HepG2 (cell line): ENCODE measurements around the gene ZNF385B. TPM values are rescaled to one million over a fixed set of nuclear protein-coding genes. Genes with fewer than 3 reads are reported as not detected.

Source experiments
- ATAC-seq: fragments of 200-7000 bp; cut with Tn5 transposase; 3 replicates; pipeline ENCODE4 v1.9.1; 2020; ENCODE audit warnings: mild to moderate bottlenecking, moderate library complexity
- BruUV-seq: library from RNA; stranded (reverse); fragments of 400-500 nt; replicated peaks from 2 replicates; lab custom pipeline; 2021; lab: Mats Ljungman, UMichigan
- CTCF ChIA-PET: fragments of 300-600 bp; formaldehyde crosslinking; extraction: SDS; loops from one replicate; lab custom pipeline; 2021; ENCODE audit warnings: low total read pairs, inconsistent platforms, low intra/inter-chr PET ratio; lab: Yijun Ruan, JAX
- POLR2A ChIA-PET: fragments of 350-600 bp; sonication (Branson Sonifier 250); formaldehyde crosslinking; loops from one replicate; lab custom pipeline; 2020; ENCODE audit warnings: antibody characterized with exemption, inconsistent platforms; lab: Yijun Ruan, JAX
- DNase-seq: peaks from one replicate; pipeline ENCODE4 v3.0.0-alpha.2; 2015; ENCODE audit warnings: low spot score
- FAIRE-seq: peaks from 3 replicates; lab custom pipeline; 2011; peaks lifted over from hg19 to GRCh38; lab: Jason Lieb, UNC
- H2AFZ ChIP-seq: one replicate; pipeline ENCODE4 v1.6.1; 2011; ENCODE audit warnings: low read length, inconsistent platforms
- H3K27ac ChIP-seq: fragments of 300-600 bp; 3 replicates; pipeline ENCODE4 v1.8.0; 2011; ENCODE audit warnings: mixed run types, mild to moderate bottlenecking, mixed read lengths, low read length, inconsistent platforms; ENCODE audit not compliant: insufficient read depth; ENCODE audit errors: extremely low read length
- H3K27me3 ChIP-seq, 2 experiments: fragments of 200-600 bp in 1 of 2; 2 replicates in 1 of 2; 3 replicates in 1 of 2; pipeline versions ENCODE4 v1.6.0 to v1.8.0; 2011; ENCODE audit warnings: low read length in 2 of 2, mild to moderate bottlenecking in 2 of 2, moderate library complexity in 2 of 2, inconsistent platforms in 1 of 2; ENCODE audit not compliant: insufficient read depth in 2 of 2, control insufficient read depth in 1 of 2
- H3K36me3 ChIP-seq, 2 experiments: fragments of 200-600 bp in 1 of 2; replicated peaks in 1 of 2; 2 replicates in 1 of 2; 3 replicates in 1 of 2; pipeline versions ENCODE4 v1.5.1 to v1.8.0; 2011; ENCODE audit warnings: low read length in 2 of 2, inconsistent platforms in 1 of 2; ENCODE audit not compliant: insufficient read depth in 2 of 2, control insufficient read depth in 1 of 2
- H3K4me1 ChIP-seq: 2 replicates; pipeline ENCODE4 v1.5.1; 2012; ENCODE audit warnings: low read length, inconsistent platforms; ENCODE audit not compliant: insufficient read depth
- H3K4me2 ChIP-seq: 2 replicates; pipeline ENCODE4 v1.6.0; 2011; ENCODE audit warnings: low read depth, low read length, inconsistent platforms
- H3K4me3 ChIP-seq, 3 experiments: fragments of 200-600 bp in 1 of 3; sonication (generic), shearing (Covaris generic) in 1 of 3; replicated peaks in 1 of 3; 2 replicates each; pipeline ENCODE4 v1.5.1; 2011 to 2016; ENCODE audit warnings: low read length in 3 of 3, inconsistent platforms in 2 of 3, low read depth in 2 of 3, mild to moderate bottlenecking in 2 of 3, control low read depth in 1 of 3, mixed read lengths in 1 of 3; ENCODE audit not compliant: insufficient read depth in 1 of 3
- H3K79me2 ChIP-seq: one replicate; pipeline ENCODE4 v1.6.1; 2011; ENCODE audit warnings: low read length, inconsistent platforms; ENCODE audit not compliant: insufficient read depth
- H3K9ac ChIP-seq: 2 replicates; pipeline ENCODE4 v1.6.0; 2011; ENCODE audit warnings: mild to moderate bottlenecking, low read depth, low read length, inconsistent platforms; ENCODE audit not compliant: insufficient read depth
- H3K9me3 ChIP-seq: 2 replicates; pipeline ENCODE4 v1.5.1; 2012; ENCODE audit warnings: mild to moderate bottlenecking, low read length
- H4K20me1 ChIP-seq: 2 replicates; pipeline ENCODE4 v1.6.0; 2011; ENCODE audit warnings: inconsistent platforms, mild to moderate bottlenecking, low read length, moderate library complexity; ENCODE audit not compliant: insufficient read depth
- ARID2 ChIP-seq: sonication (generic); formaldehyde crosslinking; IDR thresholded peaks from 2 replicates; pipeline ENCODE4 v1.8.1; 2022; ENCODE audit warnings: mild to moderate bottlenecking, missing genetic modification reagents, borderline replicate concordance
- ATAD3A ChIP-seq: sonication (generic); formaldehyde crosslinking; IDR thresholded peaks from 2 replicates; pipeline ENCODE4 v1.4.0; 2020; ENCODE audit warnings: missing genetic modification reagents
- ELF3 ChIP-seq: IDR thresholded peaks from 2 replicates; pipeline ENCODE4 v1.6.1; 2016; ENCODE audit warnings: missing genetic modification reagents, missing compliant biosample characterization
- KAT7 ChIP-seq: IDR thresholded peaks from 2 replicates; pipeline ENCODE4 v1.6.1; 2018; ENCODE audit warnings: borderline replicate concordance, missing compliant biosample characterization
- KMT2A ChIP-seq: sonication (generic); formaldehyde crosslinking; IDR thresholded peaks from 2 replicates; pipeline ENCODE4 v1.4.0; 2020; ENCODE audit warnings: missing genetic modification reagents
- MEF2D ChIP-seq: sonication (generic); formaldehyde crosslinking; IDR thresholded peaks from 2 replicates; pipeline ENCODE4 v1.5.1; 2020; ENCODE audit warnings: mild to moderate bottlenecking, missing genetic modification reagents
- NBN ChIP-seq: fragments of 450-650 bp; conservative IDR thresholded peaks from 2 replicates; pipeline ENCODE4 v1.6.1; 2017
- SKI ChIP-seq: fragments of 450-650 bp; IDR thresholded peaks from one replicate; pipeline ENCODE4 v1.6.1; 2018; ENCODE audit warnings: mild to moderate bottlenecking; ENCODE audit not compliant: partially characterized antibody
- TGIF2 ChIP-seq: IDR thresholded peaks from 2 replicates; pipeline ENCODE4 v1.6.1; 2016; ENCODE audit warnings: control low read depth, missing compliant biosample characterization
- XRCC5 ChIP-seq: fragments of 200-400 bp; formaldehyde crosslinking; optimal IDR thresholded peaks from 2 replicates; pipeline ENCODE3; 2017; ENCODE audit warnings: mild to moderate bottlenecking, low read length
- ZNF749 ChIP-seq: sonication (generic); formaldehyde crosslinking; IDR thresholded peaks from 2 replicates; pipeline ENCODE4 v1.8.0; 2022; ENCODE audit warnings: mild to moderate bottlenecking, missing genetic modification reagents, moderate library complexity, borderline replicate concordance
- WGBS: methylation state at CpG from one replicate; pipeline ENCODE4 v1.1.6; 2017; ENCODE audit warnings: low lambda C conversion rate; 5-methylcytosine and 5-hydroxymethylcytosine counted together
- in situ Hi-C: cut with HindIII; loops from 2 replicates; pipeline ENCODE4 v1.10.0; 2017; ENCODE audit warnings: low pct_unique_long_range_greater_than_20kb; ENCODE audit not compliant: extremely low pct_ligation_motif_present
- intact Hi-C: fragments of 100-400 bp; cut with micrococcal nuclease; formaldehyde crosslinking; loops from one replicate; pipeline ENCODE4 v1.10.0; 2022; ENCODE audit not compliant: unreplicated experiment
- polyA plus RNA-seq, 8 experiments: library from polyadenylated mRNA; depleted of rRNA in 3 of 8; stranded (reverse) in 7 of 8; unstranded in 1 of 8; fragments of >200 nt; fragmentation: Illumina TruSeq in 4 of 8; extraction: Trizol in 4 of 8; gene quantifications; 2 replicates each; pipeline versions ENCODE4 v1.2.1 to v1.2.3, GENCODE V29; 2011 to 2016; ENCODE audit warnings: low read depth in 4 of 8, missing spikeins in 1 of 8, mixed read lengths in 1 of 8; ENCODE audit not compliant: insufficient read depth in 1 of 8
- total RNA-seq, 5 experiments: library from RNA; depleted of rRNA; stranded (reverse); fragments of >200 nt; fragmentation: Illumina TruSeq; extraction: Trizol; gene quantifications; 2 replicates each; pipeline ENCODE4 v1.2.3, GENCODE V29; 2016; ENCODE audit warnings: low read depth in 1 of 5
- TF ChIP-seq, protein P1 (sequence below): sonication (generic); formaldehyde crosslinking; IDR thresholded peaks from 2 replicates; pipeline ENCODE4 v1.9.0; 2021; ENCODE audit warnings: mild to moderate bottlenecking, missing genetic modification reagents
- TF ChIP-seq, protein P2 (sequence below): sonication (generic); formaldehyde crosslinking; IDR thresholded peaks from 2 replicates; pipeline ENCODE4 v1.5.0; 2020; ENCODE audit warnings: mild to moderate bottlenecking, missing genetic modification reagents
- TF ChIP-seq, protein P3 (sequence below): sonication (generic); formaldehyde crosslinking; IDR thresholded peaks from 2 replicates; pipeline ENCODE4 v1.4.0; 2020; ENCODE audit warnings: missing genetic modification reagents

ZNF385B gene
- total and polyA plus RNA-seq, 2 of the 13 experiments (the other 11 are each of a cell fraction or from before 2014, with no cell fraction given), result 3.3 to 6.7 TPM

- ChIA-PET POLR2A (no interaction called here), CTCF (interaction anchor here (1.3 to 3.4 kb wide), 3 partner anchors 192 to 488 kb away, joined by 4 to 42 read pairs (median 14); no protein-coding TSS in a partner anchor)
- BruUV-seq, result no TSS peak
- Histone ChIP-seq H3K9me3 (no peaks in the 10 kb centered on the region), H3K36me3 (no peaks in the 10 kb centered on the region), H3K4me2 (peak overlapping the region; percentile 52), H3K27ac (no peak overlapping the region), H3K4me3 (peak overlapping the region in 1 of 3 experiments; percentile 13; a peak in 1 of 6 replicates), H3K9ac (no peak overlapping the region), H3K27me3 (no peaks in the 10 kb centered on the region), H3K4me1 (peaks cover 9% of the 10 kb centered on the region; the same call in 1 of the 2 replicates), H2AFZ (peak overlapping the region; percentile 38), H3K79me2 (no peaks in the 10 kb centered on the region), H4K20me1 (no peaks in the 10 kb centered on the region)
- in situ Hi-C loops (no loop called here), intact Hi-C loops (loop anchor here (1.0 to 2.0 kb wide), 3 partner anchors 192 to 526 kb away; no protein-coding TSS in a partner anchor)
- ATAC-seq (peak; percentile 96), DNase-seq (peak; percentile 77), FAIRE-seq (peak; percentile 81)
- WGBS, result 10% methylated on average over 7 of the region's 8 CpGs
- no peak for TF ChIP-seq TGIF2 (CRISPR knock-in tag)
- no peak for TF ChIP-seq ATAD3A (CRISPR knock-in tag)
- no peak for TF ChIP-seq KAT7
- TF ChIP-seq ELF3 (CRISPR knock-in tag), result 0 out of 2 replicates have a peak, but pooled peaks have one; percentile 11
- no peak for TF ChIP-seq MEF2D (CRISPR knock-in tag)
- TF ChIP-seq XRCC5, result no peak
- no peak for TF ChIP-seq ZNF749 (CRISPR knock-in tag)
- TF ChIP-seq, protein P1, sequence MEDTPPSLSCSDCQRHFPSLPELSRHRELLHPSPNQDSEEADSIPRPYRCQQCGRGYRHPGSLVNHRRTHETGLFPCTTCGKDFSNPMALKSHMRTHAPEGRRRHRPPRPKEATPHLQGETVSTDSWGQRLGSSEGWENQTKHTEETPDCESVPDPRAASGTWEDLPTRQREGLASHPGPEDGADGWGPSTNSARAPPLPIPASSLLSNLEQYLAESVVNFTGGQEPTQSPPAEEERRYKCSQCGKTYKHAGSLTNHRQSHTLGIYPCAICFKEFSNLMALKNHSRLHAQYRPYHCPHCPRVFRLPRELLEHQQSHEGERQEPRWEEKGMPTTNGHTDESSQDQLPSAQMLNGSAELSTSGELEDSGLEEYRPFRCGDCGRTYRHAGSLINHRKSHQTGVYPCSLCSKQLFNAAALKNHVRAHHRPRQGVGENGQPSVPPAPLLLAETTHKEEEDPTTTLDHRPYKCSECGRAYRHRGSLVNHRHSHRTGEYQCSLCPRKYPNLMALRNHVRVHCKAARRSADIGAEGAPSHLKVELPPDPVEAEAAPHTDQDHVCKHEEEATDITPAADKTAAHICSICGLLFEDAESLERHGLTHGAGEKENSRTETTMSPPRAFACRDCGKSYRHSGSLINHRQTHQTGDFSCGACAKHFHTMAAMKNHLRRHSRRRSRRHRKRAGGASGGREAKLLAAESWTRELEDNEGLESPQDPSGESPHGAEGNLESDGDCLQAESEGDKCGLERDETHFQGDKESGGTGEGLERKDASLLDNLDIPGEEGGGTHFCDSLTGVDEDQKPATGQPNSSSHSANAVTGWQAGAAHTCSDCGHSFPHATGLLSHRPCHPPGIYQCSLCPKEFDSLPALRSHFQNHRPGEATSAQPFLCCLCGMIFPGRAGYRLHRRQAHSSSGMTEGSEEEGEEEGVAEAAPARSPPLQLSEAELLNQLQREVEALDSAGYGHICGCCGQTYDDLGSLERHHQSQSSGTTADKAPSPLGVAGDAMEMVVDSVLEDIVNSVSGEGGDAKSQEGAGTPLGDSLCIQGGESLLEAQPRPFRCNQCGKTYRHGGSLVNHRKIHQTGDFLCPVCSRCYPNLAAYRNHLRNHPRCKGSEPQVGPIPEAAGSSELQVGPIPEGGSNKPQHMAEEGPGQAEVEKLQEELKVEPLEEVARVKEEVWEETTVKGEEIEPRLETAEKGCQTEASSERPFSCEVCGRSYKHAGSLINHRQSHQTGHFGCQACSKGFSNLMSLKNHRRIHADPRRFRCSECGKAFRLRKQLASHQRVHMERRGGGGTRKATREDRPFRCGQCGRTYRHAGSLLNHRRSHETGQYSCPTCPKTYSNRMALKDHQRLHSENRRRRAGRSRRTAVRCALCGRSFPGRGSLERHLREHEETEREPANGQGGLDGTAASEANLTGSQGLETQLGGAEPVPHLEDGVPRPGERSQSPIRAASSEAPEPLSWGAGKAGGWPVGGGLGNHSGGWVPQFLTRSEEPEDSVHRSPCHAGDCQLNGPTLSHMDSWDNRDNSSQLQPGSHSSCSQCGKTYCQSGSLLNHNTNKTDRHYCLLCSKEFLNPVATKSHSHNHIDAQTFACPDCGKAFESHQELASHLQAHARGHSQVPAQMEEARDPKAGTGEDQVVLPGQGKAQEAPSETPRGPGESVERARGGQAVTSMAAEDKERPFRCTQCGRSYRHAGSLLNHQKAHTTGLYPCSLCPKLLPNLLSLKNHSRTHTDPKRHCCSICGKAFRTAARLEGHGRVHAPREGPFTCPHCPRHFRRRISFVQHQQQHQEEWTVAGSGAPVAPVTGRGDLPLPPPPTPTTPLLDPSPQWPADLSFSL (CRISPR knock-in tag), result no peak
- TF ChIP-seq, protein P2, sequence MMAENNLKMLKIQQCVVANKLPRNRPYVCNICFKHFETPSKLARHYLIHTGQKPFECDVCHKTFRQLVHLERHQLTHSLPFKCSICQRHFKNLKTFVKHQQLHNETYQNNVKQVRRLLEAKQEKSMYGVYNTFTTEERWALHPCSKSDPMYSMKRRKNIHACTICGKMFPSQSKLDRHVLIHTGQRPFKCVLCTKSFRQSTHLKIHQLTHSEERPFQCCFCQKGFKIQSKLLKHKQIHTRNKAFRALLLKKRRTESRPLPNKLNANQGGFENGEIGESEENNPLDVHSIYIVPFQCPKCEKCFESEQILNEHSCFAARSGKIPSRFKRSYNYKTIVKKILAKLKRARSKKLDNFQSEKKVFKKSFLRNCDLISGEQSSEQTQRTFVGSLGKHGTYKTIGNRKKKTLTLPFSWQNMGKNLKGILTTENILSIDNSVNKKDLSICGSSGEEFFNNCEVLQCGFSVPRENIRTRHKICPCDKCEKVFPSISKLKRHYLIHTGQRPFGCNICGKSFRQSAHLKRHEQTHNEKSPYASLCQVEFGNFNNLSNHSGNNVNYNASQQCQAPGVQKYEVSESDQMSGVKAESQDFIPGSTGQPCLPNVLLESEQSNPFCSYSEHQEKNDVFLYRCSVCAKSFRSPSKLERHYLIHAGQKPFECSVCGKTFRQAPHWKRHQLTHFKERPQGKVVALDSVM (CRISPR knock-in tag), result no peak
- no peak for TF ChIP-seq ARID2 (CRISPR knock-in tag)
- TF ChIP-seq KMT2A, result 0 out of 2 replicates have a peak, but pooled peaks have one; percentile 9
- TF ChIP-seq, protein P3, sequence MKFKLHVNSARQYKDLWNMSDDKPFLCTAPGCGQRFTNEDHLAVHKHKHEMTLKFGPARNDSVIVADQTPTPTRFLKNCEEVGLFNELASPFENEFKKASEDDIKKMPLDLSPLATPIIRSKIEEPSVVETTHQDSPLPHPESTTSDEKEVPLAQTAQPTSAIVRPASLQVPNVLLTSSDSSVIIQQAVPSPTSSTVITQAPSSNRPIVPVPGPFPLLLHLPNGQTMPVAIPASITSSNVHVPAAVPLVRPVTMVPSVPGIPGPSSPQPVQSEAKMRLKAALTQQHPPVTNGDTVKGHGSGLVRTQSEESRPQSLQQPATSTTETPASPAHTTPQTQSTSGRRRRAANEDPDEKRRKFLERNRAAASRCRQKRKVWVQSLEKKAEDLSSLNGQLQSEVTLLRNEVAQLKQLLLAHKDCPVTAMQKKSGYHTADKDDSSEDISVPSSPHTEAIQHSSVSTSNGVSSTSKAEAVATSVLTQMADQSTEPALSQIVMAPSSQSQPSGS (CRISPR knock-in tag), result 0 out of 2 replicates have a peak, but pooled peaks have one; percentile 22
- TF ChIP-seq SKI, result no peak
- TF ChIP-seq NBN, result no peak
Observed at GRCh38 chr2:179410552-179411356, 450.7 kb downstream of the ZNF385B start.
